Measurements from ENCODE around the gene GFOD1.
A peak's percentile ranks its signal among the peaks of the same experiment; 100 is the strongest.

GFOD1 gene

GRCh38 chr6:13487122-13488014 lies at the start of gene GFOD1:
TSS of gene GFOD1 (minus strand) at chr6:13487600. CDS start at chr6:13486890, 710 bp downstream.
- peak; percentile 92 to 93 for DNase-seq

DNA sequence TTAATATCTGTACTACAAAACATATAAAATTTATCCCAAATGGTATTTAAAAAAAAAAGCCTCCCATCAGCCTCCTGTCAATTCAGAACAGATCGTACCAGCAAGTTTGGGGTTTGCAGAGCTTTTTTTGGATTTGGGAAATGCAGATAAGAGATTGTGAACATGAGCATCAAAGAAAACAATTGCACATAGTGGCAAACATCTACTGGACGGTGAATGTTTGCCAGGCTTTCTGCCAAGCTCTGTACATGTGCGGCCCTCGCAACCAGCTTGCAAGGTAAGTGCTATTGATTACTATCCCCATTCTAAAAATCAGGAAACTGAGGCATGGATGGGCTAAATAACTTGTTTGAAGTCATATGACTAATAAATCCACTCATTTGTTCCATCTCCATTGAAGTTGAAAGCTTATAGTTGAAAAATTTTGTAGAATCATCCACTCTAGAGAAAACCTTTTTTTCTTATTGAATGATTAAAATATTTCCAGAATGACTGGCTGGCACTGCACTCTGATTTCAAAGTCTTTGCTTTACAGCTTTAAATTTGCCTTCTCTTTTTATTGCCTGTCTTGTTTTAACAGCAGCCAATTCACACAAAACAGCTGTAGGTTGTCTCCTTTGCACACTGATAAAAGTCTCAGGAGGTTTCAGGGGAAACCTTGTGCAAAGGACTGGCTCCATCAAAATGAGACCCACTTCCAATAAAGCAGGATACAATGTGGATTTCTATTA lies 49.6 kb upstream of the GFOD1 start:
- no peak for DNase-seq

DNA sequence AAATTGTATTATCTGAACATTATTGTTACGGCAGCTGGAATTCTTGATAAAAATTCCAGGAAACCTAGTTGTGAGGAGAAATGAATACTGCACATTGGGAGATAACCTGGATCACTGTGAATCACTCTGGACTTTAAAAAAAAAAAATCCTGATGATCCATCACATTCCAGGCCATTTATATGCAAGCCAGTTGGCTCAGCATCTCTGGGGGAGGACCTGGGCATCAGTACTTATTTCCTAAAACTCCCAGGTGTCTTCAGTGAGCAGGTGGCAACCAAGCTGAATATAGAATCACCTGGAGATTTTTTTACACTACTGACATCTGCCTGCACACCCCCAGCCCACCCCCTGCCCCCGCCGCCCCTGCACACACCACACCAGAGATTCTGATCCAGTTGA lies 47.9 kb upstream of the GFOD1 start:
- no peak for DNase-seq

DNA sequence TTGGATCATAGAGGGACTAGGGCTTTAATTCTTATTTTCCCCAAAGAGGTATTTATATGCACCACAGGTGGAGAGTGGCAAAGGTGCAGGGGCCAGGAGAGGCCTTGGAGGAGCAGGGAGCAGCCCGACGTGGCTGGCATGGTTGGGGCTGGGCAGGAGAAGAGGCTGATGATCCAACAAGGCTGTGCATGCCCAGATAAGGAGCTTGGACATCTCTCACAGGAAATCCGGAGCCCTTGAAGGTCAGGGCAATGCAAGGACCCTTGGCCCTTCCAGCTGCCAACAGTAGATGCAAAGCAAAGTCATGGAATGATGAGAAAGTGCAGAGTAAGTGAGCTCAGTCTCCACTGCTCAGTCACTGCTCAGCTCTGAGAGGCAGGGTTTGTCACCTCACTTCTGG lies 47.1 kb upstream of the GFOD1 start:
- DNase-seq, result no peak

DNA sequence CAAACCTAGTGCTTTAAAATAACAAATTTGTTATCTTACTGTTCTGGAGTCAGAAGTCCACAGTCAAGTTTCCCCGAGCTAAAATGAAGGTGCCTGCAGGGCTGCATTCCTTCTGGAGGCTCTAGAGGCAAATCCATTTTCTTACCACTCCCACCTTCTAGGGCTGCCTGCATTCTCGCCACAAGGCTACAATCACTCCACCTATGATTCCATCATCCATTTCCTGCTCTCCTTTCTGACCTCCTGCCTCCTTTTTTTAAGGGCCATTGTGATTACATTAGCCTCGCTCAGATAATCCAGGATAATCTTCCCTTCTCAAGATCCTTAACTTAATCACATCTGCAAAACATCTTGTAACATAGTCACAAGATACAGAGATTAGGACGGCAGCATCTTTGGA lies 44.6 kb upstream of the GFOD1 start:
- no peak for DNase-seq

DNA sequence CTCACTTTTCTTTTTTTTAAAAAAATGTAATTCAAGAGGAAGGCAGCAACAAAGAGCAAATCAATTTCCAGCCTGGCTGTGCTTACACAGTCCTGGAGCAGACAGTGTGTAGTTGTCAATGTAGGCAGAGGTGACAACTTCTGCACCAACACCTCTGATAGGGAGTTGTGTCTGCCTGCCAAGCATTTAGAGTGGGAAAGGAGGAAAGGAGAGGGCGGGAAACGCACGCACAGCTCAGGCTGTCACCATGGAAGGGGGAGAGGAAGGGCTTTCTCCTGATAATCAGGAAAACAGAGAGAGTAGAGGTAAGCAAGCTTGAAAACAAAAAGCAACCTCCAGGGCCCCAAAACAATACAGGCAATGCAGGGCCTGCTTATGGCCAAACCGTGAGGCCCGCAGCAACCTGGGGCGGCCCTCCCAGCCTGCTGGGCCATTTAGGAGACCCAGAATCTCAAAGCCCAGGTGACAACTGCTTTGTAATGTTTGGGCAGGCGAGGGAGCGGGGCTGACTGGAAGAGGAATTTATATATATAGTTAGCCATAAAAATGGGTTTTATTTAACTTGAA lies 41.5 kb upstream of the GFOD1 start:
- no peak for DNase-seq

DNA sequence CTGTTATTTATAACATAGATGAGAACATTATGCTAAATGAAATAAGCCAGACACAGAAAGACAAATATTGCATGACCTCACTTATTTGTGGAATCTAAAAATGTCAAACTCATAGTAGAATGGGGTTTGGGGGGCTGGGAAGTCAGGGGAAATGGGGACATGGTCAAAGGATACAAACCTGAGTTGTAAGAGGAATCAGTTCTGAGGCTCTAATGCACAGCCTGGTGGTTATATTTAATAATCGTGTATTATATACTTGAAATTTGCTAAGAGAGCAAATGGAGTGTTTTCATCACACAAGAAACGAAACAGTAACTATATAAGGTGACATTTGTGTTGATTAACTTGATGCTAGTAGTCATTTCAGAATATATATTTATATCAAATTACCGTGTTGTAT lies 40.8 kb upstream of the GFOD1 start:
- no peak for DNase-seq

DNA sequence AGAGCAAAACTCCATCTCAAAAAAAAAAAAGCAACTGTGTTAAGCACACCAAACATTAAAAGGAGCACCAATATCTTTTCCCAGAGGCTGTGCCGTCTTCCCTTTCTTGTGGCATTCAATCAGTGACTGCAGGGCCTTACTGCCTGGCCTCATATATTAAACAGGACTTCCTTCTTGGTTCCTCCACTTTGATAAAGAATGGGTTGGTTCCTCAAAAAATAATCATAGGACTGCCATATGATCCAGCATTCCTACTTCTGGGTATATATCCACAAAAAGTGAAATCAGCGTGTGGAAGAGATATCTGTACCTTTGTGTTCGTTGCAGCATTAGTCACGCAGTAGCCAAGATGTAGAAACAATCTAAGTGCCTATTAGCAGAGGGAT lies 40.3 kb upstream of the GFOD1 start:
- DNase-seq, result peak; percentile 15 to 24

DNA sequence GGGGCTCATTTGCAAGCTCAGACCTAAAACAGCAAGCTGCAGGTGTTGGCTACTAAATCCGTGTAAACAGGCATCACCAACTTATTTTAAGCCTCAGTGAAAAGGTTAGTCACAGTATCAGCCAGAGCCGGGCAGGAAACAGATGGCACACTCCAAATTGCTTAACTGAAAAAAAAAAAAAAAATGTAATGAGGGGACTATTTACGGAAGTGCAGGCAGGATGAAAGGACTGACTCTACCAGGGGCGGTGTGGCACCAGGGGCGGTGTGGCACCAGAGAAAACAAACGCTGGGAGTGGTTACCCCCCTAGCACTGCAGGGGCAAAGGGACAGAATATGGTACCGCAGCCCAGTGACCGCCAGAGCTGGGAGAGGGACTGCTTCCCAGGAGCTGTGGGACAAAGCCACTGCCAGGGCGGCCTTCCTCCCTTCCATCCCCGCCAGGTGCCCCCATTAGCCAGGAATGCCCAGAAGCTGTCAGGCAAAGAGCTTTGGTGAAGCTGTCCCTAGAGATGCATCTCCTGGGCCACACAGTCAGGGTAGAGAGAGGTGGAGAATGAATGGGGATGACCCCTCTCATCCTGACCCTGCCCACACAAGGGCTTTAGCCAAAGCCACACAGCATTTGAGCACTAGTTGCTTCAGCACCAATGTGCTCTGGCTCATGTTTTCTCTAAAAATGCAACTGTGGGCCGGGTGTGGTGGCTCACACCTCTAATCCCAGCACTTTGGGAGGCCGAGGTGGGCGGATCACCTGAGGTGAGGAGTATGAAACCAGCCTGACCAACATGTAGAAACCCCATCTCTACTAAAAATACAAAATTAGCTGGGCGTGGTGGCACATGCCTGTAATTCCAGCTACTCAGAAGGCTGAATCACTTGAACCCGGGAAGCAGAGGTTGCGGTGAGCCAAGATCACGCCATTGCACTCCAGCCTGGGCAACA lies 39.6 kb upstream of the GFOD1 start:
- DNase-seq, result peak; percentile 97

DNA sequence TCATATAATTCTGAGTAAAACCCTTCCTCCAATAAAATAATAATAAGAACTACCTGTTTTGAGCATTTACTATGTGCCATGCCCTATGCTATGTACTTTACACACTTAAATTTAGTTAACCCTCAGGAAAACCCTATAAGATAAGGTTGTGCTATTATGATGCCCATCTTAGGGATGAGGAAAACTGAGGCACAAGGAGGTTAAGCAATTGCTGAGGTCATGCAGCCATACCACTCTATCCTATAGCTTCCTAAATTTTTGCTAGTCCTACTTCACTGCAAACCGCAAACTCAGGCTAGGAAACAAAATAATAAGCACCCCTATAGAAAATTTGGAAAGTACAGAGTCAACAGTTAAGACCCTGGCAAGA lies 38.9 kb upstream of the GFOD1 start:
- no peak for DNase-seq

DNA sequence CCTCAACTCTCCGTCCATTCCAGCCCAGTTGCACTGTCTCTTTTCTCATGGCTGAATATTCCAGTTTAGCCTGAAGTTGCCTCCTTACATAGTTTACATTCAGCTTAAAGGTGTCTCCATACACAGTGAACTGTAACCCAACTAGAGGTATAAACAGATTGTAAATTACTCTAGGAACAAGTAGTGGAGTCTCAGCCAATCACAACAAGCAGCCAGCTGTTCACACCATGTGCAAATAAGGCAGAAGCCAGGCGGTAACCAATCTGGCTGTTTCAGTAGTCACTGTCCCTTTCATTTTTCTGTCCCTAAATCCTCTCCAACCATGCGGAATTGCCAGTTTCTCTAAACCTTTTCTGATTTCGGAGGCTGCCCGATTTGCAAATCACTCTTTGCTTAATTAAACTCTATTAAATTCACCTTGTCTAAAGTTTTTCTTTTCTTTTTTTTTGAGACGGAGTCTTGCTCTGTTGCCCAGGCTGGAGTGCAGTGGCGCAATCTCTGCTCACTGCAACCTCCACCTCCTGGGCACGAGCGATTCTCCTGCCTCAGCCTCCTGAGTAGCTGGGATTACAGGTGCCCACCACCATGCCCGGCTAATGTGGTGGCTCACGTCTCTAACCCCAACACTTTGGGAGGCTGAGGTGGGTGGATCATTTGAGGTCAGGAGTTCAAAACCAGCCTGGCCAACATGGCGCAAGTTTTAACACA lies 37.6 kb upstream of the GFOD1 start:
- no peak for DNase-seq

GRCh38 chr6:13523826-13524622 lies 36.6 kb upstream of the GFOD1 start:
- no peak for DNase-seq

- DNase-seq, result no peak
Observed at GRCh38 chr6:13522656-13523055, 35.3 kb upstream of the GFOD1 start.

DNA sequence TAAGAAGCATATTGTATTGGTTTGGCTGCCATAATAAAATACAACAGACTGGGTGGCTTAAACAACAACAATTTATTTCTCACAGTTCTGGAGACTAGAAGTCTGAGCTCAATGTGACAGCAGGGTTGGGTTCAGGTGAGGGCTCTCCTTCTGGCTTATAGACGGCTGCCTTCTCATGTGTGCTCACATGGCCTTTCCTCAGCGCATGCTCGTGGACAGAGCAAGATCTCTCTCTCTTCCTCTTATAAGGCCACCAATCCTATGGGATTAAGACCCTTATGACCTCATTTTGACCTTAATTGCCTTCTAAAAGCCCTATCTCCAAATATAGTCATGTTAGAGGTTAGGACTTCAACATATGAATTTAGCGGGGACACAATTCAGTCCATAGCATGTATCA lies 32.4 kb upstream of the GFOD1 start:
- no peak for DNase-seq

DNA sequence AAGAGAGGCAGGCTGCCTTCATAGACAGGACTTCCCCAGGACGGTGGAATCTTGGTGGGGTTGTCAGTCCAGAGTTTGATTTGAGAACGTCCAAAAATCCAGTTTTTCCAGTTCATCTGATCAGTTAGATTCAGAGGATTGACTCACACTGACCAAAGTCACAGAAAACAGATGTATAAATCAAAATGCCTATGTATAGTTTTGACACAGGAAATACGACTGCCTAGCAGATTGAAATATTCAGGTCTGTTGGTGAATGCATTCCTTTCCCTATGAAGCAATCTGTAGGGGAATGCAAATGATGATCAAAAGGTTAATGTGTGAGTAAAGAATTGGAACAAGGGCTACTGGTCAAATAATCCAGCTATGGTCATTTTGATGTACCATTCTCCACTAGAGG lies 29.7 kb upstream of the GFOD1 start:
- DNase-seq, result no peak

DNA sequence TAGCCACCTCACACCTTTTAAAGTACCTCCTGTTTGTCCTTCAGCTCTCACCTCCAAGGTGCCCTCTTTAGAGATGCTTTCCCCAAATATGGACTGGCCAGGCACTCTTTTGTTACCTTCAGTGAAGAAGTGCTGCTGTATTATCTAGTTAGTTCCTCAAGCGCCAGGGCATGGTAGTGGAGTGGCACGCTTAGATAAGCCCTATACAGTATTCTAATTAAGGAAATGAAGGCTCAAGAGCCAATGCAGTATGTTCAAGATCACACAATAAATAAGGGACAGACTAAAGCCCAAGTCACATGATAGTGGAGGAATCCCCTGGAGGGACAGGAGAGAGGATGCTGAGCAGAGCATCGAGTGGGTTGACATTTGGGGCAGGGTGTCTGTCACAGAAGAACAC lies 28.5 kb upstream of the GFOD1 start:
- DNase-seq, result no peak

DNA sequence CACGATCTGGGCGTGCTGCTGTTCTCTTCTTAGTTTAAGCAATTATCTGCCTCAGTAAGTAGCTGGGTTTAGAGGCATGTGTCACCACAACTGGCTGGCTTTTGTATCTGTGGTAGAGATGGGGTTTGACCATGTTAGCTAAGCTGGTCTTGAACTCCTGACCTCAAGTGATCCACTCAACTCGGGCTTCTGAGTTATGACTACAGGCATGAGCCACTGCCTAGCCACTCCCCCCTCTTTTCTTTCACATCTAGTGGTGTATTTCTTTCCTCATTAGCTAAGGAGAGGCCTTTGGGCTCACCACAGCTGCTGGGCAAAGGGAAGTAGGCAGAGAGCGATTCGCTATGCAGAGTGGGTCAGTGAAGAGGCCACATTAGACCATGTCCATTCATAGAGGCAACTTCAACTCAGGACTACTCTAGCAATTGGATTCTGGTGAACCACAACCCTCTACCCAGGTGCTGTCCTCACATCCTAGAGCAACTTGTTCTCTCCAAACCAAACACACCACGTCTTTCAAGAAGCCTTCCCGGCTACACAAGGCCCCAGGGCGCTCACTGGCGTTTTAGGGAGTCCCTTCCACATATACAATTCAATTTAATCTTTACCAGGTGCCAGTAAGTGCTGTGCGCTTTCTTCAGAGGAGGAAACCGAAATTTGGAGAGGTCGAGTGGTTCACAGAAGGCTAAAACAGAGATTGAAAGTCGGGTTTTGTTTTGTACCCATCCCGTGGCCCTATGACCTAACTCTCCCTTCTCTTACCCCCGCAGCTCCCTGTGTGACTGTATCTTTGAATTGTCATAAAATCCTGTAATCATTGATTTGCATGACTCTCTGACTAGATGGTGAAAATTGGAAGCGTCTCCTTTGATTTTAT lies 26.5 kb upstream of the GFOD1 start:
- DNase-seq, result no peak

GRCh38 chr6:13512900-13513299 lies 25.5 kb upstream of the GFOD1 start:
- no peak for DNase-seq

GRCh38 chr6:13511913-13512717 lies 24.7 kb upstream of the GFOD1 start:
- no peak for DNase-seq
